A549 (cell line): ENCODE data around the gene PCED1B. TPM values are rescaled to one million over a fixed set of nuclear protein-coding genes. Genes with fewer than 3 reads are reported as not detected.
"Not testable (repeated sequence)": the region's sequence is repeated elsewhere in the genome, so short reads cannot be mapped to it uniquely, and the experiment has no call there.

Source experiments
- ATAC-seq, 2 experiments: fragments of 200-7000 bp in 1 of 2; fragments of >200 bp in 1 of 2; cut with Nextera tagmentation in 1 of 2; cut with Tn5 transposase in 1 of 2; 3 replicates each; pipeline versions ENCODE4 v1.8.0 to v1.9.1; 2018 to 2020; ENCODE audit warnings: mild to moderate bottlenecking in 1 of 2, moderate library complexity in 1 of 2
- CTCF ChIA-PET: fragments of 300-600 bp; sonication (Branson Sonifier 250); formaldehyde crosslinking; extraction: SDS; loops from one replicate; lab custom pipeline; 2021; ENCODE audit warnings: antibody characterized with exemption, inconsistent platforms; lab: Yijun Ruan, JAX
- POLR2A ChIA-PET: fragments of 350-600 bp; formaldehyde crosslinking; extraction: SDS; loops from one replicate; lab custom pipeline; 2021; ENCODE audit warnings: antibody characterized with exemption, inconsistent platforms; lab: Yijun Ruan, JAX
- DNase-seq, 2 experiments: peaks; one replicate each; pipeline versions ENCODE4 v3.0.0 to v3.0.0-alpha.2; 2011 to 2016; ENCODE audit warnings: low read depth in 1 of 2, low spot score in 1 of 2
- FAIRE-seq: peaks from 2 replicates; lab custom pipeline; 2011; peaks lifted over from hg19 to GRCh38; lab: Jason Lieb, UNC
- H3K27ac ChIP-seq, 2 experiments: fragments of >200 bp; sonication (Bioruptor Twin); formaldehyde crosslinking; 3 replicates each; pipeline ENCODE4 v1.5.1; 2016 to 2017
- H3K4me1 ChIP-seq: fragments of >200 bp; sonication (Bioruptor Twin); formaldehyde crosslinking; 3 replicates; pipeline ENCODE4 v1.6.1; 2016
- H3K4me2 ChIP-seq: fragments of >200 bp; sonication (Bioruptor Twin); formaldehyde crosslinking; 3 replicates; pipeline ENCODE4 v1.6.1; 2016
- H3K4me3 ChIP-seq: fragments of >200 bp; sonication (Bioruptor Twin); formaldehyde crosslinking; 3 replicates; pipeline ENCODE4 v1.5.1; 2016
- H3K9me3 ChIP-seq: fragments of >200 bp; sonication (Bioruptor Twin); formaldehyde crosslinking; 3 replicates; pipeline ENCODE4 v1.6.1; 2016
- BHLHE40 ChIP-seq: IDR thresholded peaks from 2 replicates; pipeline ENCODE4 v1.6.1; 2012; ENCODE audit warnings: low read depth, low read length, inconsistent platforms
- CEBPB ChIP-seq, 2 experiments: fragments of >200 bp in 1 of 2; sonication (Bioruptor Twin) in 1 of 2; formaldehyde crosslinking in 1 of 2; IDR thresholded peaks; 2 replicates each; pipeline ENCODE4 v1.6.1; 2012 to 2016
- EHMT2 ChIP-seq: fragments of 200-600 bp; sonication (generic); IDR thresholded peaks from 2 replicates; pipeline ENCODE4 v1.6.1; 2016; ENCODE audit warnings: antibody characterized with exemption, low read depth, mild to moderate bottlenecking, moderate library complexity
- EP300 ChIP-seq, 2 experiments: fragments of >200 bp; sonication (Bioruptor Twin); formaldehyde crosslinking; IDR thresholded peaks; 2 replicates in 1 of 2; 3 replicates in 1 of 2; pipeline ENCODE4 v1.6.1; 2016 to 2017
- FOSB ChIP-seq: fragments of 250-450 bp; sonication (Bioruptor Pico); IDR thresholded peaks from 2 replicates; pipeline ENCODE4 v1.5.0; 2020; ENCODE audit warnings: mild to moderate bottlenecking, moderate library complexity
- FOSL2 ChIP-seq, 2 experiments: fragments of 450-650 bp in 1 of 2; fragments of >200 bp in 1 of 2; sonication (Bioruptor Twin) in 1 of 2; formaldehyde crosslinking; IDR thresholded peaks; 2 replicates each; pipeline versions ENCODE4 v1.5.0 to v1.6.1; 2016 to 2020; ENCODE audit warnings: mild to moderate bottlenecking in 1 of 2, moderate library complexity in 1 of 2
- HOXA7 ChIP-seq: fragments of 250-450 bp; sonication (Bioruptor Pico); IDR thresholded peaks from 2 replicates; pipeline ENCODE4 v1.5.0; 2020; ENCODE audit warnings: mild to moderate bottlenecking, moderate library complexity
- HOXB13 ChIP-seq: fragments of 250-450 bp; sonication (Bioruptor Pico); IDR thresholded peaks from 2 replicates; pipeline ENCODE4 v1.5.0; 2020; ENCODE audit warnings: low read depth, mild to moderate bottlenecking, moderate library complexity
- JUNB ChIP-seq: fragments of >200 bp; sonication (Bioruptor Twin); formaldehyde crosslinking; IDR thresholded peaks from 2 replicates; pipeline ENCODE4 v1.6.1; 2016
- MAFK ChIP-seq: fragments of 450-650 bp; IDR thresholded peaks from 2 replicates; pipeline ENCODE4 v1.6.1; 2014; ENCODE audit not compliant: partially characterized antibody
- NFE2L2 ChIP-seq: fragments of 150-350 bp; conservative IDR thresholded peaks from 2 replicates; pipeline ENCODE4 v1.6.1; 2014; ENCODE audit warnings: low read length
- NR3C1 ChIP-seq: fragments of >200 bp; sonication (Bioruptor Twin); formaldehyde crosslinking; IDR thresholded peaks from 3 replicates; pipeline ENCODE4 v1.6.1; 2017
- POLR2A ChIP-seq: IDR thresholded peaks from 2 replicates; pipeline ENCODE4 v1.6.1; 2012; ENCODE audit warnings: mild to moderate bottlenecking, low read length
- RAD21 ChIP-seq, 2 experiments: fragments of >200 bp in 1 of 2; sonication (Bioruptor Twin) in 1 of 2; formaldehyde crosslinking in 1 of 2; IDR thresholded peaks in 1 of 2; conservative IDR thresholded peaks in 1 of 2; 2 replicates in 1 of 2; 3 replicates in 1 of 2; pipeline ENCODE4 v1.6.1; 2012 to 2018; ENCODE audit warnings: inconsistent platforms in 1 of 2
- RCOR1 ChIP-seq: fragments of 150-350 bp; IDR thresholded peaks from 2 replicates; pipeline ENCODE4 v1.6.1; 2014; ENCODE audit warnings: antibody characterized with exemption, low read length, low read depth
- WGBS: methylation state at CpG from one replicate; pipeline ENCODE4 v1.1.6; 2017; ENCODE audit errors: missing lambda C conversion rate; 5-methylcytosine and 5-hydroxymethylcytosine counted together
- polyA plus RNA-seq, 4 experiments: library from polyadenylated mRNA; depleted of rRNA in 3 of 4; stranded (reverse); fragments of >200 nt; fragmentation: RNase III in 1 of 4; extraction: RNeasy Plus Mini Kit Qiagen cat#74134 plus additional on column Dnase treatment in 1 of 4; gene quantifications; 2 replicates in 3 of 4; 3 replicates in 1 of 4; pipeline ENCODE4 v1.2.3, GENCODE V29; 2011 to 2017
- TF ChIP-seq, protein P1 (sequence below): fragments of >200 bp; sonication (Bioruptor Twin); formaldehyde crosslinking; IDR thresholded peaks from 2 replicates; pipeline ENCODE4 v1.6.1; 2016
- TF ChIP-seq, protein P2 (sequence below): fragments of 250-450 bp; sonication (Bioruptor Pico); IDR thresholded peaks from 2 replicates; pipeline ENCODE4 v1.5.0; 2021; ENCODE audit warnings: mild to moderate bottlenecking, moderate library complexity, borderline replicate concordance
- TF ChIP-seq, protein P3 (sequence below): fragments of 200-600 bp; sonication (generic); IDR thresholded peaks from 2 replicates; pipeline ENCODE4 v1.6.1; 2016; ENCODE audit warnings: antibody characterized with exemption, mild to moderate bottlenecking, moderate library complexity

The PCED1B gene
- polyA plus RNA-seq, 2 of the 4 experiments (the other 2 are of a cell fraction), result 74.6 to 108 TPM

DNA sequence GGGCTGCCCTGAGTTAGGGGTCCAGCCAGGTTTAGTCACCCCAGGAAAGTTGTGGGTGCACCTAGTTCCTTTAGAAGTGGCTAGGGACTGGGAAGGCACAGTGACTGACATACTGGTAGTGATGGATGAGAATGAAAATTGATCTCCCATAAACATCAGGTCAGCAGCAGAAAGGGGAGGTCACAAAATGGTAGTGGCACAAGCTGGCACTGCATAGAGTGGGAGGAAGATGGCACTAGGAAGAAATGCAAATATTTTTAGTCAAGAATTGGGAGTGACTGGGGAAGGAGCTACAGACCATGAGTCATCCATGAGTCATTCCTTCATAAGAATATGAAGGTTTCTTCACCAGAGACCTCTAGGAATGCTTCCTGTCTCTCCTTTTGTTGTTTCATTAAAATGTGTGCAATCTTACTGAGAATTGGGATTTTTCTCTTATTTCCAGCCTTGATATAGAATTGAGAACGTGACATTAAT is 198.6 kb downstream of the PCED1B start (continued):
- TF ChIP-seq RAD21 (conservative IDR thresholded peaks at IDR 0.05 in 1 of 2, IDR thresholded peaks at IDR 0.05 in 1 of 2) (peak; percentile 30 to 57), FOSB (CRISPR knock-in tag) (peak; percentile 83; the same call in 1 of the 2 replicates), EP300 (IDR thresholded peaks at IDR 0.05) (peak; percentile 71 to 84; a peak in 4 of 5 replicates), HOXB13 (CRISPR knock-in tag) (peak; percentile 83; the same call in 1 of the 2 replicates), FOSL2 (IDR thresholded peaks at IDR 0.05) (peak; percentile 100), FOSL2 (CRISPR knock-in tag; IDR thresholded peaks at IDR 0.05) (peak; percentile 100), RCOR1 (0 out of 2 replicates have a peak, but pooled peaks have one; percentile 55), EHMT2 (peak; percentile 88), POLR2A (no peak), JUNB (peak; percentile 98), HOXA7 (CRISPR knock-in tag) (0 out of 2 replicates have a peak, but pooled peaks have one; percentile 13)
- TF ChIP-seq, protein P1, sequence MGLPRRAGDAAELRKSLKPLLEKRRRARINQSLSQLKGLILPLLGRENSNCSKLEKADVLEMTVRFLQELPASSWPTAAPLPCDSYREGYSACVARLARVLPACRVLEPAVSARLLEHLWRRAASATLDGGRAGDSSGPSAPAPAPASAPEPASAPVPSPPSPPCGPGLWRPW, result 0 out of 2 replicates have a peak, but pooled peaks have one; percentile 57

DNA sequence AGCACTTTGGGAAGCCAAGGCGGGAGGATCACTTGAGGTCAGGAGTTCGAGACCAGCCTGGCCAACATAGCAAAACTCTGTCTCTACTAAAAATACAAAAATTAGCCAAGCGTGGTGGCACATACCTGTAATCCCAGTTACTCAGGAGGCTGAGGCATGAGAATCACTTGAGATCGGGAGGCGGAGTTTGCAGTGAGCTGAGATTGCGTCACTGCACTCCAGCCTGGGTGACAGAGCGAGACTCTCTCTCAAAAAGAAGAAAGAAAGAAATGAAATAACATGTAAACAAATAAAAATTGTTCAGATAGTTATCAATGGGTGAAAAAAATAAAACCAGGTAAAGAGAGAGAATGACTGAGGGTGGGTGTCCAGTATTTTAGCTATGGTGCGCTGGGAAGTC is 200.3 kb downstream of the PCED1B start:
- POLR2A ChIA-PET, DNase-seq, H3K4me2 ChIP-seq, CTCF ChIA-PET, H3K9me3 ChIP-seq, FAIRE-seq, ATAC-seq, H3K4me3 ChIP-seq: not testable (repeated sequence)
- TF ChIP-seq CEBPB (IDR thresholded peaks at IDR 0.05), result peak in 1 of 2 experiments; percentile 75; a peak in 2 of 4 replicates
- Histone ChIP-seq H3K27ac (peak overlapping the region; percentile 88 to 91), H3K4me1 (peaks cover 49% of the 10 kb centered on the region)
- WGBS, result 94% methylated on average over 8 of the region's 8 CpGs

DNA sequence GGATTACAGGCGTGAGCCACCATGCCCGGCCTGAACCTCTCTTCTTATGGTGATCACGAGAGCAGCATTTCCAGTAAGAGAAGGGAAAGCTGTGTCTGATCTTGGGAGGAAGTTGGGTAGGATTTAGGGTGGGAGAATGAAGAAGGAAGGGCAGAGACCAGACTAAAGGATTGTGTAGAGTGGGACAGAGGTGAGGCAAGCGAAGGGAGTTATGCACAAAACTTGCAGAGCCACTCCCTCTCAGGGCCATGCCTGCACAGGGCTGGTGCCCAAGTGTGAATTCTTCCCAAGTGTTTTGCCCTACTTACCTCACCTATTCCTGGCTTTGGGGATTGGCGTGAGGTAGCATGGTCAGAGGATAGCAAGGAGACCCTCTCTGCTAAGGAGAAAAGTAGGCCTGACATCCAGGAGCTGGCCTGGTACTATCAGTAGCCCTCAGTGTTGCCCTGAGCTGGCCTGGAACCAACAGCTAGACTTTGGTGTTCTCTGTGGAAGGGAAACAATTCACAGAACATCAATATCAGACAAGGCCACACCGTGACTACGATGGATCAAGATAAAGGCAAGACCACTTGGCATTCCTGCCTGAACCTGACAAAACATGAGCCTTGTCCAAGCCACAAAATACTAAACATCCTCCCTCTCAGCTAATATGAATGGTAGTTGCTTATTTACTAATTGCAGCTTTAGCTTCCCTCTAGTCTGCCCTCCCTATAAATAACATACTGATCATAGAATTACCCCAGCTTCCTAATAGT is 201.3 kb downstream of the PCED1B start:
- H3K27ac ChIP-seq, result peak overlapping the region; percentile 44 to 91
- DNase-seq (no peak), ATAC-seq (no peak), FAIRE-seq (no peak)
- CTCF ChIA-PET, result interaction anchor here (0.6 to 1.8 kb wide), 4 partner anchors 97 to 248 kb away, joined by 3 to 7 read pairs (median 3); no protein-coding TSS in a partner anchor
- H3K4me2 ChIP-seq, result no peak overlapping the region
- H3K4me3 ChIP-seq, result no peak overlapping the region
- POLR2A ChIA-PET, result no interaction called here
- H3K4me1 ChIP-seq, result peaks cover 44% of the 10 kb centered on the region
- 93% methylated on average over 7 of the region's 7 CpGs for WGBS
- TF ChIP-seq BHLHE40, result no peak
- TF ChIP-seq HOXA7 (CRISPR knock-in tag), result no peak
- TF ChIP-seq NR3C1, result no peak
- TF ChIP-seq, protein P2, sequence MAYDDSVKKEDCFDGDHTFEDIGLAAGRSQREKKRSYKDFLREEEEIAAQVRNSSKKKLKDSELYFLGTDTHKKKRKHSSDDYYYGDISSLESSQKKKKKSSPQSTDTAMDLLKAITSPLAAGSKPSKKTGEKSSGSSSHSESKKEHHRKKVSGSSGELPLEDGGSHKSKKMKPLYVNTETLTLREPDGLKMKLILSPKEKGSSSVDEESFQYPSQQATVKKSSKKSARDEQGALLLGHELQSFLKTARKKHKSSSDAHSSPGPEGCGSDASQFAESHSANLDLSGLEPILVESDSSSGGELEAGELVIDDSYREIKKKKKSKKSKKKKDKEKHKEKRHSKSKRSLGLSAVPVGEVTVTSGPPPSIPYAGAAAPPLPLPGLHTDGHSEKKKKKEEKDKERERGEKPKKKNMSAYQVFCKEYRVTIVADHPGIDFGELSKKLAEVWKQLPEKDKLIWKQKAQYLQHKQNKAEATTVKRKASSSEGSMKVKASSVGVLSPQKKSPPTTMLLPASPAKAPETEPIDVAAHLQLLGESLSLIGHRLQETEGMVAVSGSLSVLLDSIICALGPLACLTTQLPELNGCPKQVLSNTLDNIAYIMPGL, result no peak
- TF ChIP-seq POLR2A, result no peak
- H3K9me3 ChIP-seq, result 0 out of 3 replicates have a peak, but pooled peaks cover 4% of the 10 kb centered on the region

DNA sequence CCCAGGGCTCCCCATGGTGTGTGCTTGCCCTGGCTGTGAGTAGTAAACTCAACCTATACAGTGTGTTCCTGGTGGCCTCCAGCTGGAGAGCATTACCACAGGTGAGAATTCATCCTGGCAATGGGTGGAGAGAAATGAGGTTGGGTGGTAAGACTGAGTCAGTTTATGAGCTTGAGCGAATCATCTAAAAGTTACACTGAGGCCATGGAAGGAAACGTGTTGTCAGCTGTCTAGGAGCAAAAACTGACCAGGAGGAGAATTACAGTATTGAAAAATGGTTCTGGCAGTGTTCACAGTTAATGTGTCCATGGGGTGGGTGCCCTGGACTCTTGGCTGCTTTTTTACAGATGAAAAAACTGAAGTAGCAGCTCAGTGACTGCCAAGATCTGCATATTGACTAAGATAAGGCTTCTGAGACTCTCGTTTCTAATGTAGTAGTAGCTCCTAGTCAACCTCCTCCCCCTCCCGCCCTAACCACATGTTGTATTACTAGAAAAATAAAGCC is 202.3 kb downstream of the PCED1B start:
- no peak for TF ChIP-seq RAD21 (conservative IDR thresholded peaks at IDR 0.05 in 1 of 2, IDR thresholded peaks at IDR 0.05 in 1 of 2)
- TF ChIP-seq, protein P3, sequence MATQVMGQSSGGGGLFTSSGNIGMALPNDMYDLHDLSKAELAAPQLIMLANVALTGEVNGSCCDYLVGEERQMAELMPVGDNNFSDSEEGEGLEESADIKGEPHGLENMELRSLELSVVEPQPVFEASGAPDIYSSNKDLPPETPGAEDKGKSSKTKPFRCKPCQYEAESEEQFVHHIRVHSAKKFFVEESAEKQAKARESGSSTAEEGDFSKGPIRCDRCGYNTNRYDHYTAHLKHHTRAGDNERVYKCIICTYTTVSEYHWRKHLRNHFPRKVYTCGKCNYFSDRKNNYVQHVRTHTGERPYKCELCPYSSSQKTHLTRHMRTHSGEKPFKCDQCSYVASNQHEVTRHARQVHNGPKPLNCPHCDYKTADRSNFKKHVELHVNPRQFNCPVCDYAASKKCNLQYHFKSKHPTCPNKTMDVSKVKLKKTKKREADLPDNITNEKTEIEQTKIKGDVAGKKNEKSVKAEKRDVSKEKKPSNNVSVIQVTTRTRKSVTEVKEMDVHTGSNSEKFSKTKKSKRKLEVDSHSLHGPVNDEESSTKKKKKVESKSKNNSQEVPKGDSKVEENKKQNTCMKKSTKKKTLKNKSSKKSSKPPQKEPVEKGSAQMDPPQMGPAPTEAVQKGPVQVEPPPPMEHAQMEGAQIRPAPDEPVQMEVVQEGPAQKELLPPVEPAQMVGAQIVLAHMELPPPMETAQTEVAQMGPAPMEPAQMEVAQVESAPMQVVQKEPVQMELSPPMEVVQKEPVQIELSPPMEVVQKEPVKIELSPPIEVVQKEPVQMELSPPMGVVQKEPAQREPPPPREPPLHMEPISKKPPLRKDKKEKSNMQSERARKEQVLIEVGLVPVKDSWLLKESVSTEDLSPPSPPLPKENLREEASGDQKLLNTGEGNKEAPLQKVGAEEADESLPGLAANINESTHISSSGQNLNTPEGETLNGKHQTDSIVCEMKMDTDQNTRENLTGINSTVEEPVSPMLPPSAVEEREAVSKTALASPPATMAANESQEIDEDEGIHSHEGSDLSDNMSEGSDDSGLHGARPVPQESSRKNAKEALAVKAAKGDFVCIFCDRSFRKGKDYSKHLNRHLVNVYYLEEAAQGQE, result no peak
- TF ChIP-seq NFE2L2, result no peak
- TF ChIP-seq MAFK, result peak; percentile 11
- peak overlapping the region; percentile 44 to 91 for H3K27ac ChIP-seq

More for the DNA sequence above, 202.3 kb downstream of the PCED1B start:
- no peak for DNase-seq
- Histone ChIP-seq H3K4me3 (no peak overlapping the region), H3K4me2 (no peak overlapping the region), H3K9me3 (0 out of 3 replicates have a peak, but pooled peaks cover 4% of the 10 kb centered on the region), H3K4me1 (peaks cover 34% of the 10 kb centered on the region)
- POLR2A ChIA-PET, result interaction anchor here (1.2 kb wide), 1 partner anchor 11 kb away, joined by 3 read pairs; no protein-coding TSS in a partner anchor
- no peak for FAIRE-seq
- WGBS, result 72% methylated on average over 4 of the region's 4 CpGs
- ATAC-seq, result no peak
- CTCF ChIA-PET, result interaction anchor here (0.6 to 2.4 kb wide), 4 partner anchors 9 to 249 kb away, joined by 3 to 7 read pairs (median 4); no protein-coding TSS in a partner anchor
